Thoracic aorta (tissue), 2 donors: Measurements from ENCODE around the gene TNC. TPM values are rescaled to one million over a fixed set of nuclear protein-coding genes. Genes with fewer than 3 reads are reported as not detected.

Experiments
- ATAC-seq: fragments of 150-250 bp; one replicate; pipeline ENCODE4 v1.8.0; 2017; ENCODE audit warnings: low read depth; ENCODE audit not compliant: insufficient number of reproducible peaks, low FRiP score
- DNase-seq: peaks from one replicate; pipeline ENCODE4 v3.0.0-alpha.2; 2020; ENCODE audit warnings: low spot score
- H3K27ac ChIP-seq, 2 donors: fragments of 200-600 bp; sonication (generic); 1 replicate in 1 of 2; 2 replicates in 1 of 2; pipeline ENCODE4 v1.5.1; 2016; ENCODE audit warnings: mild to moderate bottlenecking in 2 of 2, moderate library complexity in 2 of 2
- H3K27me3 ChIP-seq: fragments of 200-600 bp; sonication (generic); replicated peaks from 2 replicates; pipeline ENCODE4 v1.6.0; 2016; ENCODE audit warnings: mild to moderate bottlenecking; ENCODE audit not compliant: insufficient read depth
- H3K36me3 ChIP-seq: fragments of 200-600 bp; sonication (generic); one replicate; pipeline ENCODE4 v1.5.1; 2016
- H3K4me1 ChIP-seq, 2 donors: fragments of 200-600 bp; sonication (generic); 1 replicate in 1 of 2; 2 replicates in 1 of 2; pipeline versions ENCODE4 v1.5.1 to v1.6.0; 2016; ENCODE audit warnings: low read depth in 2 of 2, mild to moderate bottlenecking in 1 of 2; ENCODE audit not compliant: control insufficient read depth in 1 of 2
- H3K4me3 ChIP-seq: fragments of 200-600 bp; sonication (generic); 2 replicates; pipeline ENCODE4 v1.5.1; 2016; ENCODE audit warnings: mild to moderate bottlenecking
- H3K9me3 ChIP-seq: fragments of 200-600 bp; sonication (generic); 2 replicates; pipeline ENCODE4 v1.5.1; 2016
- total RNA-seq, 2 donors: library from RNA; depleted of rRNA; stranded (reverse); fragments of >200 nt; gene quantifications; one replicate each; pipeline versions ENCODE4 v1.1.0 to v1.2.3, GENCODE V29; 2016
- TF ChIP-seq, protein P1 (sequence below): fragments of 200-600 bp; sonication (generic); IDR thresholded peaks from one replicate; pipeline ENCODE4 v1.5.1; 2019; ENCODE audit warnings: antibody characterized with exemption

The TNC gene
- total RNA-seq, 2 donors from 2014 or later: 87.1 to 243 TPM

DNA sequence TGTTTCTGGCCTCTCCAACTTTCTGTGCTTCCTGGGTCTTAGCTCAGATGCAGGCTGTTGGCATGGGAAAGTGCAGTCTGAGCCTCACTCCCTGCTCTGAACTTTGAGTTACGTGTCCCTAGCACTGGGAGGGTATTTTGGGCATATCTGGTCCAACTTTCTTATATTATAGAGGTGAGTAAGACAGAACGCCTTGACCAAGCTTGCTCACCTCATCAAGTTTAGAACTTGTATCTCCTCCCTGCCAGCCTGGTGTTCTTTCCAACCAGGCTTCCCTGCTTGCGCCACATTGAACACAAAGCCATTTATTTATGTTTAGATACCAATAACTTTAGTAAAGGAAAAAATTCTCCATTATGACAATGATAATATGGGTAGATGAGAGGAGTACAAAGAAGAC, 33.2 kb downstream of the TNC start:
- Histone ChIP-seq H3K27me3 (no peaks in the 10 kb centered on the region), H3K4me3 (no peak overlapping the region), H3K27ac (no peak overlapping the region), H3K36me3 (peaks cover 8% of the 10 kb centered on the region), H3K4me1 (no peaks in the 10 kb centered on the region), H3K9me3 (no peaks in the 10 kb centered on the region)
- TF ChIP-seq, protein P1, sequence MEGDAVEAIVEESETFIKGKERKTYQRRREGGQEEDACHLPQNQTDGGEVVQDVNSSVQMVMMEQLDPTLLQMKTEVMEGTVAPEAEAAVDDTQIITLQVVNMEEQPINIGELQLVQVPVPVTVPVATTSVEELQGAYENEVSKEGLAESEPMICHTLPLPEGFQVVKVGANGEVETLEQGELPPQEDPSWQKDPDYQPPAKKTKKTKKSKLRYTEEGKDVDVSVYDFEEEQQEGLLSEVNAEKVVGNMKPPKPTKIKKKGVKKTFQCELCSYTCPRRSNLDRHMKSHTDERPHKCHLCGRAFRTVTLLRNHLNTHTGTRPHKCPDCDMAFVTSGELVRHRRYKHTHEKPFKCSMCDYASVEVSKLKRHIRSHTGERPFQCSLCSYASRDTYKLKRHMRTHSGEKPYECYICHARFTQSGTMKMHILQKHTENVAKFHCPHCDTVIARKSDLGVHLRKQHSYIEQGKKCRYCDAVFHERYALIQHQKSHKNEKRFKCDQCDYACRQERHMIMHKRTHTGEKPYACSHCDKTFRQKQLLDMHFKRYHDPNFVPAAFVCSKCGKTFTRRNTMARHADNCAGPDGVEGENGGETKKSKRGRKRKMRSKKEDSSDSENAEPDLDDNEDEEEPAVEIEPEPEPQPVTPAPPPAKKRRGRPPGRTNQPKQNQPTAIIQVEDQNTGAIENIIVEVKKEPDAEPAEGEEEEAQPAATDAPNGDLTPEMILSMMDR: no peak
- no peak for ATAC-seq
- DNase-seq: no peak

DNA sequence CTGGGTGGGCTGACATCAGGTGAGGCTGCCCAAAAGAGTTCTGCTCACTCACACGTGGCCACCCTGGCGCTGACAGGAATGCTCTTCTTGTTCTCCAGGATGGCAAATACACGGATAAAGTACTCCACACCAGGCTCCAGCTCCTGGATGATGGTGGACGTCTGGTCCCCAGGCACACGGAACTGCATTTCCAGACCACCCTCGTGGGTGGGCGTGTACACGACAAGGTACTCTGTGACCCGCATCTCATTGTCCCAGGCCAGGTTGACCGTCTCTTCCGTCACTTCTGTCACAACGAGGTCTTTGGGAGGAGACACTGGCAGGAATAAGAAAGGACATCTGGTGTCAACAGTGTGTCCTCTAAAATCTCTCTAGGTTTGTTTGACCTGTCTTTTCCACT, 33.8 kb downstream of the TNC start:
- H3K4me3 ChIP-seq: no peak overlapping the region
- TF ChIP-seq, protein P1: no peak
- ATAC-seq: no peak
- H3K9me3 ChIP-seq: no peaks in the 10 kb centered on the region
- no peak overlapping the region for H3K27ac ChIP-seq
- H3K36me3 ChIP-seq: peaks cover 11% of the 10 kb centered on the region
- DNase-seq: no peak
- no peaks in the 10 kb centered on the region for H3K27me3 ChIP-seq
- no peaks in the 10 kb centered on the region for H3K4me1 ChIP-seq

DNA sequence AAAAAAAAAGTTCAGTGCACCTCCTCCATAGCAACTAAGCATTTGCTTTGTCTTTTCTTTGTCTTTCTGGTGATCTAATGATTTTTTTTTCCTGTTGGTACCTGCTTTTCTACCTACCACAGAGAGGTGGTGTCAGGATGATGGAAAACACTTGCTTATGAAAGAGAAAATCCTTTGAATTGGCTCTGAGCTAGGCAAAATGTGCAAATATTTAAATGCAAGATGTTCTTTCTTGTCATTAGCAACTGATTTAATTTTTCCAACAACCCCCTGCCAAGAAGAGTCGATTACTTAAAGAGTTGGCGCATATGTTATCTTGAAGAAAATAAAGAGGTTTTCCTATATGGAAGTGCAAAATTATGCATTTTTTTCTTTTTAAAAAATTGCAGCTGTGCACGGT, 37.7 kb downstream of the TNC start:
- Histone ChIP-seq H3K27me3 (no peaks in the 10 kb centered on the region), H3K36me3 (peaks cover 18% of the 10 kb centered on the region), H3K9me3 (no peaks in the 10 kb centered on the region), H3K4me3 (no peak overlapping the region), H3K27ac (no peak overlapping the region), H3K4me1 (no peaks in the 10 kb centered on the region)
- TF ChIP-seq, protein P1: no peak
- DNase-seq (no peak), ATAC-seq (no peak)

DNA sequence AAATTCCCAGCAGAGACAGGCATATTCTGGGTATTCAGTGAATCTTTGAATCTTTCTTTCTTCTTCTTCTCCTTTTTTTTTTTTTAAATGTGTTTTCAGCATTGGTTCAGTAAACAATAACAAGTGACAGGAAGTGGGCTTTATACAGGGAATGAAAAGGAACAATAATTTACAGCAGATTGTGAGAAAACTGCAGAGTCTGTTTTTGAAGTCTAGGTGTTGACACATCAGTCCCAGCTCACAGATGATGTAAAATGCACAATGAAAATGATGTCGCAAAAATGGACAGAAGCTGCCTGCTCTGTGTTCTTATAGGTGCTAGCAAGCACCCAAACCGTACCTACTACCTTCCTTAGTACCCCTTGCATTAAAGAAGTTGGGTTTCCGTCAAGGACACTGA, 38.8 kb downstream of the TNC start:
- TF ChIP-seq, protein P1: no peak
- DNase-seq (no peak), ATAC-seq (no peak)
- no peak overlapping the region for H3K4me3 ChIP-seq
- no peaks in the 10 kb centered on the region for H3K27me3 ChIP-seq
- H3K9me3 ChIP-seq: no peaks in the 10 kb centered on the region
- no peak overlapping the region for H3K27ac ChIP-seq
- no peaks in the 10 kb centered on the region for H3K4me1 ChIP-seq
- H3K36me3 ChIP-seq: peaks cover 20% of the 10 kb centered on the region

DNA sequence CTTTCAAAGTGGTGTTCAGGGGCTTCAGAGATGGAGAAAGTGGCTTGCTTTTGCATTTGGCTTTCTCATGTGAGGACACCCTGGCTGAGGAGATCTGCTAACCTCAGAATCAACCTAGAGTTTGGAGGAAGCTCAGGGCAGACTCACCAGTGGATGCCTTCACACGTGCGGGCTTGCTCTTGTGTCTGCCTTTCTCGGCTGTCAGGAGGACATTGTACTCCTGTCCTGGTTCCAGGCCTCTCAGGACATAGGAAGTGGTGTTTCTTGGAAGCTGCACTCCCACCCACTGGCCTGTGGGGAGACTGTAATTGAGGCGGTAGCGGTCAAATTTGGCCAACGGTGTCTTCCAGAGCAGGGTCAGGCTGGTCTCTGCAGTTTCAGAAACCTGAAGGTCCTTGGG, 44.5 kb downstream of the TNC start:
- no peaks in the 10 kb centered on the region for H3K9me3 ChIP-seq
- H3K4me1 ChIP-seq: no peaks in the 10 kb centered on the region
- DNase-seq: no peak
- no peak overlapping the region for H3K4me3 ChIP-seq
- H3K27me3 ChIP-seq: no peaks in the 10 kb centered on the region
- TF ChIP-seq, protein P1: no peak
- H3K36me3 ChIP-seq: peaks cover 14% of the 10 kb centered on the region
- ATAC-seq: no peak
- no peak overlapping the region for H3K27ac ChIP-seq
